MM.1S (cell line): Measurements from ENCODE around the gene PTPN13.
A peak's percentile ranks its signal among the peaks of the same experiment; 100 is the strongest.

Source experiments
- EZH2 ChIP-seq: fragments of 300-600 bp; sonication (generic); optimal IDR thresholded peaks from 2 replicates; pipeline ENCODE3; 2017; ENCODE audit warnings: low read depth, mild to moderate bottlenecking, antibody characterized with exemption, low read length, mixed read lengths
- TF ChIP-seq, protein P1 (sequence below): fragments of 300-600 bp; sonication (generic); IDR thresholded peaks from 2 replicates; pipeline ENCODE4 v1.5.1; 2016; ENCODE audit warnings: antibody characterized with exemption, low read length, mixed read lengths

DNA sequence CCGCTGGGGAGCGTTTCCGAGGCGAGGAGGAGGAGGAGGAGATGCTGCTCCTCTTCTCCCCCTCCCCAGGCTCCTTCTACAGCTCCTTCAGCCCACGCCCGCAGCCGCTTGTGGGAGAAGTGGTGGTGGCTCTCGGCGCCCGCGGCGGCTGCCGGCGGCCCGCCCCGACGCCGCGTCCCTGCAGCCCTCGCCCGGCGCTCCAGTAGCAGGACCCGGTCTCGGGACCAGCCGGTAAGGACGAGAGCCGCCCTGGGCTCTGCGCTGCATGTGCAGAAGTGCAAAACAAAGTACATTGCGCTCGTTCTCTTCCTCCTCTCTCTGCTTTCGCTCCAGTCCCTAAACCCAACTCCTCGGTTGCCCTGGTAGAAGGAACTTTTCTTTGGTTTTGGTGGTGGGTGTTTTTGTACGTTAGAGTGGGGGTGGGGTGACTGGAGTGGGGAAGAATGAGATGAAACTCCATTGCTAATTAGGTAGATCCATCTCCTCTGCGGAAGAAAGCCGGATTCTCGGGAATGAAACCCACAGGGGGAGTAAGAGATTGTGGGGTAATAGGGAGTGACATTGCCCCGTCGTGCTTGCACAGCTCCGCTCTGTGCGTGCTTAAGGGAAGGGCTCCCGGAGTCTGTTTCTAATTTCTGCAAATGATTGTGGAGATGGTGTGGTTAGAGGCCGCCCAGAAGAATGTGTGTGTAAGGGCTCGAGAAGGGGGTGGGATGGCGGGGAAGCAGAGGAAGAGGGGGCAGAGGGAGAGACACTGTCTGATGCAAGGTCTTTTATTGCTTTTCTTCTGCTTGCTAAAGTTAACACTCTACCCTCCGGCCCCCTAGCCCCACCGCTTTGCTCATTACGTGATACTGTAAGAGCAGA, 677 bp downstream of the PTPN13 start:
- TF ChIP-seq, protein P1, sequence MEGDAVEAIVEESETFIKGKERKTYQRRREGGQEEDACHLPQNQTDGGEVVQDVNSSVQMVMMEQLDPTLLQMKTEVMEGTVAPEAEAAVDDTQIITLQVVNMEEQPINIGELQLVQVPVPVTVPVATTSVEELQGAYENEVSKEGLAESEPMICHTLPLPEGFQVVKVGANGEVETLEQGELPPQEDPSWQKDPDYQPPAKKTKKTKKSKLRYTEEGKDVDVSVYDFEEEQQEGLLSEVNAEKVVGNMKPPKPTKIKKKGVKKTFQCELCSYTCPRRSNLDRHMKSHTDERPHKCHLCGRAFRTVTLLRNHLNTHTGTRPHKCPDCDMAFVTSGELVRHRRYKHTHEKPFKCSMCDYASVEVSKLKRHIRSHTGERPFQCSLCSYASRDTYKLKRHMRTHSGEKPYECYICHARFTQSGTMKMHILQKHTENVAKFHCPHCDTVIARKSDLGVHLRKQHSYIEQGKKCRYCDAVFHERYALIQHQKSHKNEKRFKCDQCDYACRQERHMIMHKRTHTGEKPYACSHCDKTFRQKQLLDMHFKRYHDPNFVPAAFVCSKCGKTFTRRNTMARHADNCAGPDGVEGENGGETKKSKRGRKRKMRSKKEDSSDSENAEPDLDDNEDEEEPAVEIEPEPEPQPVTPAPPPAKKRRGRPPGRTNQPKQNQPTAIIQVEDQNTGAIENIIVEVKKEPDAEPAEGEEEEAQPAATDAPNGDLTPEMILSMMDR = peak; percentile 15; the same call in 1 of the 2 replicates
- TF ChIP-seq EZH2 = no peak
